ENCODE measurements around the gene BRCA1.

BRCA1 gene

DNA sequence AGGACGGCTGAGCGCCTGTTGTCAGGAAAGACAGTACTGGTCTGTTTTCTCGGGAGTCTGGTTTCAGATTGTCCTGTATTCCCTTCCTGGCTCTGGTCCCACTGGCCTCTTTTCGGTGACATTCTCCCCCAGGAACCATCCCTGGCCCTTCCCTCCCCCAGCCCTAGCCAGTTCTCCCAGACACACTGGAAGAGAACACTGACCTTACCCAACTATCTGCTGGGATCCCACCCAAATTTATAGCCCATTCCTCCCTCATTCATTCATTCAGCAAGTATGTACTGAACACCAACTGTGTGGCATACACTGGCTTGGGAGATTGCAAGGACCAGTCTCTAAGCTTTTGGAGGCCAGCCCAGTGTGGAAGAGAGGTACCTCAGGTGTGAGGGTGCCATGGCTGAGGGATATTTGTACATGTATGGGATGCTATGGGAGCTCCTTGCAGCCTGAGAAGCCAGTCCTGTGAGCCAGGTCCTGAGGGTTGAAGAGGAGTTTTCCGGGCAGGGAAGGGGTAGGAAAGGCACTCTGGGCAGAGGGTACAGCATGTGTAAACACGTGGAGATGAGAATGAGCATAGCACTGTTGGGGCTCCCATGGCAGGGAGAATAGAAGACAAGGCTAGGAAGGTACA is 94.9 kb downstream of the BRCA1 start:
- TF ChIP-seq, protein P1, sequence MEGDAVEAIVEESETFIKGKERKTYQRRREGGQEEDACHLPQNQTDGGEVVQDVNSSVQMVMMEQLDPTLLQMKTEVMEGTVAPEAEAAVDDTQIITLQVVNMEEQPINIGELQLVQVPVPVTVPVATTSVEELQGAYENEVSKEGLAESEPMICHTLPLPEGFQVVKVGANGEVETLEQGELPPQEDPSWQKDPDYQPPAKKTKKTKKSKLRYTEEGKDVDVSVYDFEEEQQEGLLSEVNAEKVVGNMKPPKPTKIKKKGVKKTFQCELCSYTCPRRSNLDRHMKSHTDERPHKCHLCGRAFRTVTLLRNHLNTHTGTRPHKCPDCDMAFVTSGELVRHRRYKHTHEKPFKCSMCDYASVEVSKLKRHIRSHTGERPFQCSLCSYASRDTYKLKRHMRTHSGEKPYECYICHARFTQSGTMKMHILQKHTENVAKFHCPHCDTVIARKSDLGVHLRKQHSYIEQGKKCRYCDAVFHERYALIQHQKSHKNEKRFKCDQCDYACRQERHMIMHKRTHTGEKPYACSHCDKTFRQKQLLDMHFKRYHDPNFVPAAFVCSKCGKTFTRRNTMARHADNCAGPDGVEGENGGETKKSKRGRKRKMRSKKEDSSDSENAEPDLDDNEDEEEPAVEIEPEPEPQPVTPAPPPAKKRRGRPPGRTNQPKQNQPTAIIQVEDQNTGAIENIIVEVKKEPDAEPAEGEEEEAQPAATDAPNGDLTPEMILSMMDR (IDR thresholded peaks at IDR 0.05) = no peak
- H3K36me3 ChIP-seq (ENCODE audit: control insufficient read depth, insufficient read depth, low read length) = no peaks in the 10 kb centered on the region
- no peak overlapping the region for H3K27ac ChIP-seq

DNA sequence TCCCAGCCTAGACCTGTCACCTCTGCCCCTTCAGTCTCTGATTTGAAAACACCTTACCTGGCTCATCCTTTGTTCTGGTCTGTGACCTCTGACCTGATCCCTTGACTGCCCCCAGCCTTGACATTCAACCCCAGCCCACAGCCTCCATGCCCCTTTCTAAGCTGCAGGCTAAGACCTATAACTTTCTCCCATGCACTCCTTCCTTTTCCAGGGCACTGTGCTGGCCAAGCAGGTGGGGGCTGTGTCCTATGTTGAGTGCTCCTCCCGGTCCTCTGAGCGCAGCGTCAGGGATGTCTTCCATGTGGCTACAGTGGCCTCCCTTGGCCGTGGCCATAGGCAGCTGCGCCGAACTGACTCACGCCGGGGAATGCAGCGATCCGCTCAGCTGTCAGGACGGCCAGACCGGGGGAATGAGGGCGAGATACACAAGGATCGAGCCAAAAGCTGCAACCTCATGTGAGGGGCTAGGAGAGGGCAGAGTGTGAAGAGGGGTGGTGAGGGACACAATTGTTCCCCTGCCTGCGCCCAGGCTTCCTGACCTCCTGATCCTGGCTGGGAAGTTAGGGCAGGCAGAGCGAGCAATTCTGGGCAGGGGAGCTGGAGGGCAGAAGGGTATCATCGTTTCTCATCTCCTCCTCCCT is 96.8 kb downstream of the BRCA1 start:
- Histone ChIP-seq H2AFZ (no peak overlapping the region), H3K4me3 (ENCODE audit: low read depth, low read length) (no peak overlapping the region), H3K36me3 (ENCODE audit: control insufficient read depth, insufficient read depth, low read length) (no peaks in the 10 kb centered on the region), H3K27me3 (ENCODE audit: control insufficient read depth, insufficient read depth, low read length) (no peaks in the 10 kb centered on the region), H3K79me2 (no peaks in the 10 kb centered on the region), H3K27ac (no peak overlapping the region), H3K9ac (no peak overlapping the region), H3K9me3 (ENCODE audit: control insufficient read depth, low read length) (no peaks in the 10 kb centered on the region), H3K4me1 (no peaks in the 10 kb centered on the region), H3K4me2 (ENCODE audit: low read length) (no peak overlapping the region)
- TF ChIP-seq, protein P1 (IDR thresholded peaks at IDR 0.05) = no peak

More for the DNA sequence above, 94.9 kb downstream of the BRCA1 start:
- Histone ChIP-seq H3K27me3 (ENCODE audit: control insufficient read depth, insufficient read depth, low read length) (no peaks in the 10 kb centered on the region), H3K4me1 (peaks cover 4% of the 10 kb centered on the region), H3K79me2 (no peaks in the 10 kb centered on the region), H3K4me2 (ENCODE audit: low read length) (no peak overlapping the region), H3K9ac (no peak overlapping the region), H3K9me3 (ENCODE audit: control insufficient read depth, low read length) (no peaks in the 10 kb centered on the region), H2AFZ (peak overlapping the region; percentile 33), H3K4me3 (ENCODE audit: low read depth, low read length) (no peak overlapping the region)

DNA sequence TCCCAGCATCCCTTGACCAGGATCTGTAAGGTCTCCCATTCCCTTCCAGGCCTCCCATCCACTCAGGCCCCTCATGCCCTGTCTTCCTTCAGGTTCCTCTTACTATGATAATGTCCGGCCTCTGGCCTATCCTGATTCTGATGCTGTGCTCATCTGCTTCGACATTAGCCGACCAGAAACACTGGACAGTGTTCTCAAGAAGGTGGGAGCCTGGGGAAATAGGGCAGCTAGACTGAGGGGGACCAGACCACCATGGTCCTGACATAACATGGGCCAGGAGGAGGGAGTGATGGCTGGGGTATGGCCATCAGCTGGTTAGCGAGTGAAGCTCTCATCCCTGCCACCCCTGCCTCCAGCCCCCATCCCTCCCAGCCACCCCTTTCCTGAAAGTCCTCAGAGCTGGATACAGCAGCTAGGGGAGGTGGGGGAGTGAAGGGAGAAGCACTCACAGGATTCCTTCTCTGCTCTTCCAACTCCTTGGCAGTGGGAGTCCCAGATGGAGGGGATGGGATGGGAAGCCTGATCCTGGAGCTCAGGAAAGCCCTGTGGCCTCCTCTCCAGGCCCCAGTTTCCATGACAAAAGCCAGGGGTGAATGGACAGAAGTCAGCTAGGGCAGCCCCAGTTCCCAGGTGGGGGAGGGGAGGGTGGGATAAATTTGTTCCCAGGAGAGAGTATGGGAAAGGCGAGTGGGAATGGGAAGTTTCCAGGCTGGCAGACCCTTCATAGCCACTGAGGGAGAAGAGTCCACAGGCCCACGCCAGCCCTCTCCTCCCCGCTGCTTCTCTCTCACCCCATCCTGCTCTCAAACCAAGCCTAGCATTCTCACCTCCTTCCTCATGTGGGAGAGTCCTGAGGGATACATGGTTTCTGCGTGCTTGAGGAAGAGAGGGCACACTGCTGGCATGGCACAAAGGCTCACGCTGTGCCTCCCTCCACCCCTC is 97.8 kb downstream of the BRCA1 start:
- no peaks in the 10 kb centered on the region for H3K4me1 ChIP-seq
- no peak overlapping the region for H2AFZ ChIP-seq
- H3K36me3 ChIP-seq (ENCODE audit: control insufficient read depth, insufficient read depth, low read length) = no peaks in the 10 kb centered on the region
- no peaks in the 10 kb centered on the region for H3K79me2 ChIP-seq
- TF ChIP-seq, protein P1 (IDR thresholded peaks at IDR 0.05) = no peak
- no peak overlapping the region for H3K27ac ChIP-seq
- no peak overlapping the region for H3K4me2 ChIP-seq (ENCODE audit: low read length)
- H3K9me3 ChIP-seq (ENCODE audit: control insufficient read depth, low read length) = no peaks in the 10 kb centered on the region
- no peak overlapping the region for H3K9ac ChIP-seq
- no peak overlapping the region for H3K4me3 ChIP-seq (ENCODE audit: low read depth, low read length)
- H3K27me3 ChIP-seq (ENCODE audit: control insufficient read depth, insufficient read depth, low read length) = no peaks in the 10 kb centered on the region

DNA sequence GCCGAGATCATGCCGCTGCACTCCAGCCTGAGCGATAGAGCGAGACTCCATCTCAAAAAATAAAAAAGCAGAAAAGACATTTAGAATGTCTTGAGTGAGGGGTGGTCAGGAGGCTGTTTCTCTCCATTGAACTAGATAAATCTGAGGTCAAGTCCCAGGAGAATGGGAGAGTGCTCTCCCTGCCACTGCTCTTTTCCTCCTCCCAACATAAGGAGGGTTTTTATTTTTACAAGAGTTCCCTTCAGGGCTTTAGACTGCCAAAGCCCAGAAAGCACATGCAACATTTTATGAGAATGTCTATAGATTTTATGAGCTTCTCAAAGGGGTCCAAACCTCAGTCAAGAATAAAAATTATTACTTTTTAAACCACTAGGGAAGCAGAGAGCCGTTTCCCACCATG is 98.6 kb downstream of the BRCA1 start:
- TF ChIP-seq, protein P1 (IDR thresholded peaks at IDR 0.05) = no peak
- H3K27ac ChIP-seq = no peak overlapping the region
- no peaks in the 10 kb centered on the region for H3K4me1 ChIP-seq

More for the DNA sequence above, 98.6 kb downstream of the BRCA1 start:
- Histone ChIP-seq H2AFZ (no peak overlapping the region), H3K79me2 (no peaks in the 10 kb centered on the region), H3K27me3 (ENCODE audit: control insufficient read depth, insufficient read depth, low read length) (no peaks in the 10 kb centered on the region), H3K36me3 (ENCODE audit: control insufficient read depth, insufficient read depth, low read length) (no peaks in the 10 kb centered on the region), H3K4me2 (ENCODE audit: low read length) (no peak overlapping the region), H3K9me3 (ENCODE audit: control insufficient read depth, low read length) (no peaks in the 10 kb centered on the region), H3K4me3 (ENCODE audit: low read depth, low read length) (no peak overlapping the region), H3K9ac (no peak overlapping the region)
